Epithelial cell of proximal tubule (primary cell): ENCODE measurements around the gene SH3TC1. TPM values are rescaled to one million over a fixed set of nuclear protein-coding genes. Genes with fewer than 3 reads are reported as not detected.
A peak's percentile ranks its signal among the peaks of the same experiment; 100 is the strongest.

Experiments used
- DNase-seq: peaks from one replicate; pipeline ENCODE4 v3.0.0-alpha.2; 2011; ENCODE audit warnings: low read depth
- H3K4me3 ChIP-seq: 2 replicates; pipeline ENCODE4 v1.5.1; 2011; ENCODE audit warnings: low read depth, mild to moderate bottlenecking, low read length
- CTCF ChIP-seq: conservative IDR thresholded peaks from 2 replicates; pipeline ENCODE4 v1.5.1; 2012; ENCODE audit warnings: low read depth, mild to moderate bottlenecking, low read length
- total RNA-seq: library from RNA; depleted of rRNA; stranded (reverse); fragments of >200 nt; gene quantifications from 2 replicates; pipeline ENCODE4 v1.2.3, GENCODE V29; 2015

The SH3TC1 gene
- total RNA-seq, 1 donor from 2014 or later, result 8.6 TPM

- H3K4me3 ChIP-seq, result no peak overlapping the region
- no peak for DNase-seq
- TF ChIP-seq CTCF, result no peak
These were observed 4.5 kb upstream of the SH3TC1 start for GRCh38 chr4:8194306-8195242.

- DNase-seq, result no peak
- TF ChIP-seq CTCF, result no peak
- H3K4me3 ChIP-seq, result no peak overlapping the region
These were observed 3.7 kb upstream of the SH3TC1 start for GRCh38 chr4:8195431-8195830.

- no peak for TF ChIP-seq CTCF
- no peak overlapping the region for H3K4me3 ChIP-seq
- DNase-seq, result no peak
These were observed 3.1 kb upstream of the SH3TC1 start for GRCh38 chr4:8195841-8196458.

GRCh38 chr4:8197521-8197920 is 1.6 kb upstream of the SH3TC1 start:
- TF ChIP-seq CTCF, result no peak
- H3K4me3 ChIP-seq, result no peak overlapping the region
- DNase-seq, result no peak

- H3K4me3 ChIP-seq, result peak overlapping the region; percentile 71
- DNase-seq, result no peak
- no peak for TF ChIP-seq CTCF
These were observed 734 bp upstream of the SH3TC1 start for GRCh38 chr4:8198206-8198905.

- TF ChIP-seq CTCF, result no peak
- H3K4me3 ChIP-seq, result peak overlapping the region; percentile 71
- DNase-seq, result no peak
These were observed 658 bp downstream of the SH3TC1 start for GRCh38 chr4:8199594-8200301.
